ENCODE data around the gene TUNAR. TPM values are rescaled to one million over a fixed set of nuclear protein-coding genes. Genes with fewer than 3 reads are reported as not detected.

Gene TUNAR
- total RNA-seq, 4 donors from 2014 or later = not detected

- H3K9me3 ChIP-seq = no peaks in the 10 kb centered on the region
- H3K4me1 ChIP-seq = no peaks in the 10 kb centered on the region
- intact Hi-C loops (cut with DNase I) = no loop called here
- no peaks in the 10 kb centered on the region for H3K36me3 ChIP-seq
- no peak overlapping the region for H3K27ac ChIP-seq
- H3K4me3 ChIP-seq = no peak overlapping the region
- DNase-seq = no peak
- WGBS, 2 donors = 57 to 61% methylated on average over 5 to 9 of the region's 11 CpGs
- peaks cover 0 to 48% (median 0%) of the 10 kb centered on the region in 4 donors for H3K27me3 ChIP-seq
- TF ChIP-seq, protein P1, sequence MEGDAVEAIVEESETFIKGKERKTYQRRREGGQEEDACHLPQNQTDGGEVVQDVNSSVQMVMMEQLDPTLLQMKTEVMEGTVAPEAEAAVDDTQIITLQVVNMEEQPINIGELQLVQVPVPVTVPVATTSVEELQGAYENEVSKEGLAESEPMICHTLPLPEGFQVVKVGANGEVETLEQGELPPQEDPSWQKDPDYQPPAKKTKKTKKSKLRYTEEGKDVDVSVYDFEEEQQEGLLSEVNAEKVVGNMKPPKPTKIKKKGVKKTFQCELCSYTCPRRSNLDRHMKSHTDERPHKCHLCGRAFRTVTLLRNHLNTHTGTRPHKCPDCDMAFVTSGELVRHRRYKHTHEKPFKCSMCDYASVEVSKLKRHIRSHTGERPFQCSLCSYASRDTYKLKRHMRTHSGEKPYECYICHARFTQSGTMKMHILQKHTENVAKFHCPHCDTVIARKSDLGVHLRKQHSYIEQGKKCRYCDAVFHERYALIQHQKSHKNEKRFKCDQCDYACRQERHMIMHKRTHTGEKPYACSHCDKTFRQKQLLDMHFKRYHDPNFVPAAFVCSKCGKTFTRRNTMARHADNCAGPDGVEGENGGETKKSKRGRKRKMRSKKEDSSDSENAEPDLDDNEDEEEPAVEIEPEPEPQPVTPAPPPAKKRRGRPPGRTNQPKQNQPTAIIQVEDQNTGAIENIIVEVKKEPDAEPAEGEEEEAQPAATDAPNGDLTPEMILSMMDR (IDR thresholded peaks at IDR 0.05) = no peak
- no peak for TF ChIP-seq POLR2A (IDR thresholded peaks at IDR 0.05)
Observed at GRCh38 chr14:95889236-95889979, 12.8 kb downstream of the TUNAR start.

GRCh38 chr14:95891742-95892141, 15.1 kb downstream of the TUNAR start:
- no peak overlapping the region for H3K4me3 ChIP-seq
- peaks cover 0 to 59% (median 0%) of the 10 kb centered on the region in 4 donors for H3K27me3 ChIP-seq
- H3K9me3 ChIP-seq = no peaks in the 10 kb centered on the region
- H3K36me3 ChIP-seq = no peaks in the 10 kb centered on the region
- no peak overlapping the region for H3K27ac ChIP-seq
- intact Hi-C loops (cut with DNase I) = no loop called here
- TF ChIP-seq, protein P1 (IDR thresholded peaks at IDR 0.05) = no peak
- TF ChIP-seq POLR2A (IDR thresholded peaks at IDR 0.05) = no peak
- H3K4me1 ChIP-seq = no peaks in the 10 kb centered on the region
- no peak for DNase-seq
- WGBS, 2 donors = 31 to 40% methylated on average over 3 of the region's 3 CpGs

GRCh38 chr14:95892142-95892541, 15.5 kb downstream of the TUNAR start:
- Histone ChIP-seq H3K27ac (no peak overlapping the region), H3K27me3 (peaks cover 0 to 63% (median 0%) of the 10 kb centered on the region in 4 donors), H3K9me3 (no peaks in the 10 kb centered on the region), H3K36me3 (no peaks in the 10 kb centered on the region), H3K4me1 (no peaks in the 10 kb centered on the region), H3K4me3 (no peak overlapping the region)
- DNase-seq = no peak
- 66 to 81% methylated on average over 4 to 8 of the region's 11 CpGs for WGBS, 2 donors
- intact Hi-C loops (cut with DNase I) = no loop called here
- TF ChIP-seq, protein P1 (IDR thresholded peaks at IDR 0.05) = no peak
- no peak for TF ChIP-seq POLR2A (IDR thresholded peaks at IDR 0.05)

DNA sequence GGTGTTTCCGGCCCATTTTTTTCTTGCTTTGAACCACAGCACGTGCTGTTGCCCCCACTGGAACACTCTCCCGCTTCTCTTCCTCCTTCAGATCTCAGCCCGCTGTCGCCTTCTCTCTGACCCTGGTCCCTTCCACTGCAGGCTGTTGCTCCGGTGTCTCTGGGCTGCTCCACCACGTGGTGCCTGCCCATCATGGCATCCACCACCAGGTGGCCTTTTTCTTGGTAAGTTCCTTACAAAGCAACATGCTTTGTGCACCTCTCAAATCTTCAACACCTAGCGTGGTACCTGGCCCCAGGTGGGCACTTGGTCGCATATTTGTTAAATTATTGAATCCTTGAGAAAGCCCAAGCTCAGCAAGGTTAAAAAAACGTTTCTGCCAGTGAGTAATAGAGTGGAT, 19.1 kb downstream of the TUNAR start:
- Histone ChIP-seq H3K4me3 (no peak overlapping the region), H3K27me3 (peaks cover 0 to 80% (median 1%) of the 10 kb centered on the region in 4 donors), H3K36me3 (no peaks in the 10 kb centered on the region), H3K9me3 (no peaks in the 10 kb centered on the region), H3K4me1 (no peaks in the 10 kb centered on the region), H3K27ac (no peak overlapping the region)
- intact Hi-C loops (cut with DNase I) = no loop called here
- no peak for DNase-seq
- no peak for TF ChIP-seq POLR2A (IDR thresholded peaks at IDR 0.05)
- TF ChIP-seq, protein P1 (IDR thresholded peaks at IDR 0.05) = peak in 2 of 6 experiments; percentile 33 to 50
- 38 to 40% methylated on average over 10 of the region's 10 CpGs for WGBS, 2 donors

GRCh38 chr14:95896498-95897135, 20.0 kb downstream of the TUNAR start:
- no peak overlapping the region for H3K27ac ChIP-seq
- no peaks in the 10 kb centered on the region for H3K36me3 ChIP-seq
- no peak for TF ChIP-seq POLR2A (IDR thresholded peaks at IDR 0.05)
- TF ChIP-seq, protein P1 (IDR thresholded peaks at IDR 0.05) = no peak
- DNase-seq = no peak
- H3K9me3 ChIP-seq = no peaks in the 10 kb centered on the region
- no peaks in the 10 kb centered on the region for H3K4me1 ChIP-seq
- intact Hi-C loops (cut with DNase I) = no loop called here
- no peak overlapping the region for H3K4me3 ChIP-seq
- peaks cover 0 to 89% (median 1%) of the 10 kb centered on the region in 4 donors for H3K27me3 ChIP-seq
- 37 to 50% methylated on average over 6 to 7 of the region's 7 CpGs for whole genome bisulfite sequencing, 2 donors
